MM.1S (cell line): ENCODE results near the gene TSPAN8.

Source experiments
- DNase-seq: peaks from one replicate; pipeline ENCODE4 v3.0.0-alpha.2; 2015
- H2AFZ ChIP-seq: fragments of 300-600 bp; sonication (generic); 2 replicates; pipeline ENCODE4 v1.6.0; 2016; ENCODE audit warnings: antibody characterized with exemption, low read length
- H3F3A ChIP-seq: fragments of 300-600 bp; sonication (generic); 2 replicates; pipeline ENCODE4 v1.6.1; 2016; ENCODE audit warnings: mild to moderate bottlenecking, antibody characterized with exemption, low read length, moderate library complexity, mixed read lengths; ENCODE audit not compliant: insufficient read depth
- H3K27ac ChIP-seq: fragments of 300-600 bp; sonication (generic); 2 replicates; pipeline ENCODE4 v1.5.1; 2016; ENCODE audit warnings: mild to moderate bottlenecking, low read length
- H3K27me3 ChIP-seq: fragments of 300-600 bp; sonication (generic); replicated peaks from 2 replicates; pipeline ENCODE4 v1.6.0; 2016; ENCODE audit warnings: low read length; ENCODE audit not compliant: insufficient read depth
- H3K36me3 ChIP-seq: fragments of 300-600 bp; sonication (generic); replicated peaks from 2 replicates; pipeline ENCODE4 v1.6.1; 2016; ENCODE audit warnings: mild to moderate bottlenecking, low read length, mixed read lengths; ENCODE audit not compliant: insufficient read depth
- H3K4me1 ChIP-seq: fragments of 300-600 bp; sonication (generic); 2 replicates; pipeline ENCODE4 v1.6.1; 2016; ENCODE audit warnings: low read length, mixed read lengths
- H3K4me2 ChIP-seq: fragments of 300-600 bp; sonication (generic); 2 replicates; pipeline ENCODE4 v1.6.0; 2016; ENCODE audit warnings: low read depth, low read length
- H3K4me3 ChIP-seq: fragments of 300-600 bp; sonication (generic); 2 replicates; pipeline ENCODE4 v1.5.1; 2016; ENCODE audit warnings: low read length, mixed read lengths
- H3K79me2 ChIP-seq: fragments of 300-600 bp; sonication (generic); 2 replicates; pipeline ENCODE4 v1.6.1; 2016; ENCODE audit warnings: mixed run types, low read length, mixed read lengths
- H3K9ac ChIP-seq: fragments of 300-600 bp; sonication (generic); 2 replicates; pipeline ENCODE4 v1.6.1; 2016; ENCODE audit warnings: low read length, mixed read lengths
- H3K9me2 ChIP-seq: fragments of 300-600 bp; sonication (generic); replicated peaks from 2 replicates; pipeline ENCODE4 v1.6.1; 2016; ENCODE audit warnings: mild to moderate bottlenecking, low read length, mixed read lengths; ENCODE audit not compliant: insufficient read depth
- H3K9me3 ChIP-seq: fragments of 300-600 bp; sonication (generic); replicated peaks from 2 replicates; pipeline ENCODE4 v1.6.1; 2016; ENCODE audit warnings: mild to moderate bottlenecking, low read length, mixed read lengths; ENCODE audit not compliant: insufficient read depth
- H4K20me1 ChIP-seq: fragments of 300-600 bp; sonication (generic); 2 replicates; pipeline ENCODE4 v1.6.1; 2016; ENCODE audit warnings: mild to moderate bottlenecking, low read length, moderate library complexity, mixed read lengths; ENCODE audit not compliant: insufficient read depth
- EZH2 ChIP-seq: fragments of 300-600 bp; sonication (generic); optimal IDR thresholded peaks from 2 replicates; pipeline ENCODE3; 2017; ENCODE audit warnings: low read depth, mild to moderate bottlenecking, antibody characterized with exemption, low read length, mixed read lengths
- EZH2phosphoT487 ChIP-seq: fragments of 300-600 bp; sonication (generic); IDR thresholded peaks from 2 replicates; pipeline ENCODE4 v1.6.1; 2018; ENCODE audit warnings: antibody characterized with exemption, low read length
- TF ChIP-seq, protein P1 (sequence below): fragments of 300-600 bp; sonication (generic); IDR thresholded peaks from 2 replicates; pipeline ENCODE4 v1.5.1; 2016; ENCODE audit warnings: antibody characterized with exemption, low read length, mixed read lengths

The TSPAN8 gene

DNA sequence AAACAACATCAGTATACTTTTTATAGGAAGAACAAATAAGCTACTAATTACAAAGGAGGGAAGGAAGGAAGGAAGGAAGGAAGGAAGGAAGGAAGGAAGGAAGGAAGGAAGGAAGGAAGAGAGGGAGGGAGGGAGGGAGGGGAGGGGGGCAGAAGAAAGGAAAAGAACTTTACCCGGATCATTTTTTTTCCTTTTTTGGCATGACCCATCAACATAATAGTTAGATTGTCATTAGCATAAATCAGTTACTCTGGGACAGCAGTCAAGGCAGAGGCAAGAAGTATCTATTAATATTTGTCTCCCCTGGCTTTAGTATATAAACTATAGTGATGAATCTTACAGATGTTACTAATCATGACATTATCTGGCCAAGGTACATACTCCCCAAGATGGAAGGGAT is 35.2 kb upstream of the TSPAN8 start:
- no peak for TF ChIP-seq EZH2
- TF ChIP-seq, protein P1, sequence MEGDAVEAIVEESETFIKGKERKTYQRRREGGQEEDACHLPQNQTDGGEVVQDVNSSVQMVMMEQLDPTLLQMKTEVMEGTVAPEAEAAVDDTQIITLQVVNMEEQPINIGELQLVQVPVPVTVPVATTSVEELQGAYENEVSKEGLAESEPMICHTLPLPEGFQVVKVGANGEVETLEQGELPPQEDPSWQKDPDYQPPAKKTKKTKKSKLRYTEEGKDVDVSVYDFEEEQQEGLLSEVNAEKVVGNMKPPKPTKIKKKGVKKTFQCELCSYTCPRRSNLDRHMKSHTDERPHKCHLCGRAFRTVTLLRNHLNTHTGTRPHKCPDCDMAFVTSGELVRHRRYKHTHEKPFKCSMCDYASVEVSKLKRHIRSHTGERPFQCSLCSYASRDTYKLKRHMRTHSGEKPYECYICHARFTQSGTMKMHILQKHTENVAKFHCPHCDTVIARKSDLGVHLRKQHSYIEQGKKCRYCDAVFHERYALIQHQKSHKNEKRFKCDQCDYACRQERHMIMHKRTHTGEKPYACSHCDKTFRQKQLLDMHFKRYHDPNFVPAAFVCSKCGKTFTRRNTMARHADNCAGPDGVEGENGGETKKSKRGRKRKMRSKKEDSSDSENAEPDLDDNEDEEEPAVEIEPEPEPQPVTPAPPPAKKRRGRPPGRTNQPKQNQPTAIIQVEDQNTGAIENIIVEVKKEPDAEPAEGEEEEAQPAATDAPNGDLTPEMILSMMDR, result no peak
- TF ChIP-seq EZH2phosphoT487, result no peak
- no peaks in the 10 kb centered on the region for H3K4me1 ChIP-seq

DNA sequence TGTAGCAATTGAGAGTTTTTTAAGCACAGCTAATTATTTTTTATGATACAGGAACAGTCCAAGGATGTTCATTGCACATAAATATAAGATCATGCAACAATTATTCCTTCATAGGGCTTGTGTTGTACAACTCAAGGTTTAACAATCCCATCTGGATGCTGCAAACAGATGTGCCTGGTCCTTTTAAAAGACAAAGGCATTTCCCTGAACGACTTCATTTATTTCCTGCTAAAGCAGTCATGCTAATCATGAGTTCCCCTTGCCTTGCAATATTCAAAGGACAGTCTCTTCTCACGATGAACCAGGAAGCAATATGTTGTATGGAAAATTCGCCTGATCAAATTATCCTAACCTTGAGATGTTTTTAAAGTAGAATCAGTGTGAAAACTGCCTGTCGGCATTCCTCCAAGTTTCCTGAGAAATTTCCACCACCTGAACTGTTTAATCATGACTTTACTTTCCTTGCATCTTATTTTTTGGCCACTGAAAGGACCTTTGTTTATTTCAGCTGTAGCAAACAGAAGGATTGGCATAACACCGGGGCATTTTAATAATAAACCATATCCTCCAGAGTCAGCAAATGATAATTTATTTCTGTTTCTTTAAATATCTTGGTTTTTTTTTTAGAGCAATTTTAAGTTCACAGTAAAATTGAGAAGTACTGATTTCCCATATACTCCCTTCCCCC is 33.9 kb upstream of the TSPAN8 start:
- DNase-seq, result no peak
- H3K4me1 ChIP-seq, result no peaks in the 10 kb centered on the region

More for the DNA sequence above, 35.2 kb upstream of the TSPAN8 start:
- no peak overlapping the region for H3K27ac ChIP-seq
- H4K20me1 ChIP-seq, result no peaks in the 10 kb centered on the region
- no peak overlapping the region for H3K9ac ChIP-seq
- H3K9me2 ChIP-seq, result no peaks in the 10 kb centered on the region
- H3K4me3 ChIP-seq, result no peak overlapping the region
- no peak overlapping the region for H2AFZ ChIP-seq
- DNase-seq, result no peak
- no peaks in the 10 kb centered on the region for H3K9me3 ChIP-seq
- no peaks in the 10 kb centered on the region for H3K79me2 ChIP-seq
- H3K27me3 ChIP-seq, result no peaks in the 10 kb centered on the region
- H3F3A ChIP-seq, result no peaks in the 10 kb centered on the region
- H3K36me3 ChIP-seq, result no peaks in the 10 kb centered on the region
- no peak overlapping the region for H3K4me2 ChIP-seq

DNA sequence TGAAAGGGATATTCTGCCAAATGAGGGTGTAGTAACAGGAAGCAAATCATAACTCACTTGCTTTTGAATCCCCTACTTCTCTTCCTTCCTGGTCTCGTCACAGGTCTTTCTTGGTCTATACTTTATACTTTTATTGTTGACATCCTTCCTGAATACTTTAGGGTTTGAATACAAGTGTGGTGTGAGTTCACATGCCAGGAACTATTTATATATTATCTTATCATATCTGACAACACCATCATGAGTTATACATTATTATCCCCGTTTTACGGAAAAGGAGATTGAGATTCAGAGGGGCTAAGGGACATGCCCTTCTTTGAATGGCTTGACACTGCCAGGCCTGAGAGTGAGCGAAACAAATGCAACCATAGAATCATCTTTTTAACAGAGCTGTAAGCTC is 33.0 kb upstream of the TSPAN8 start:
- H4K20me1 ChIP-seq, result no peaks in the 10 kb centered on the region
- H3K27ac ChIP-seq, result no peak overlapping the region
- H3K4me3 ChIP-seq, result no peak overlapping the region
- no peaks in the 10 kb centered on the region for H3K9me2 ChIP-seq
- H3K9me3 ChIP-seq, result no peaks in the 10 kb centered on the region
- TF ChIP-seq EZH2 (no peak), EZH2phosphoT487 (no peak)
- TF ChIP-seq, protein P1, result no peak
- no peak for DNase-seq
- no peaks in the 10 kb centered on the region for H3K4me1 ChIP-seq
- no peaks in the 10 kb centered on the region for H3K36me3 ChIP-seq
- no peaks in the 10 kb centered on the region for H3K79me2 ChIP-seq
- no peaks in the 10 kb centered on the region for H3K27me3 ChIP-seq
- no peaks in the 10 kb centered on the region for H3F3A ChIP-seq
- no peak overlapping the region for H2AFZ ChIP-seq
- no peak overlapping the region for H3K9ac ChIP-seq
- no peak overlapping the region for H3K4me2 ChIP-seq

More for the DNA sequence above, 33.9 kb upstream of the TSPAN8 start:
- no peaks in the 10 kb centered on the region for H3K27me3 ChIP-seq
- H3F3A ChIP-seq, result no peaks in the 10 kb centered on the region
- TF ChIP-seq EZH2 (no peak), EZH2phosphoT487 (no peak)
- TF ChIP-seq, protein P1, result no peak
- no peaks in the 10 kb centered on the region for H3K79me2 ChIP-seq
- no peak overlapping the region for H3K27ac ChIP-seq
- no peak overlapping the region for H3K4me2 ChIP-seq
- no peak overlapping the region for H3K4me3 ChIP-seq
- H3K9me2 ChIP-seq, result no peaks in the 10 kb centered on the region
- no peaks in the 10 kb centered on the region for H3K9me3 ChIP-seq
- no peaks in the 10 kb centered on the region for H4K20me1 ChIP-seq
- H2AFZ ChIP-seq, result no peak overlapping the region
- H3K36me3 ChIP-seq, result no peaks in the 10 kb centered on the region
- no peak overlapping the region for H3K9ac ChIP-seq
